Choroid plexus epithelial cell (primary cell): ENCODE measurements around the gene EFHC2.

Experiments
- DNase-seq: peaks from one replicate; pipeline ENCODE4 v3.0.0-alpha.2; 2010; ENCODE audit warnings: low read depth
- H3K4me3 ChIP-seq: 2 replicates; pipeline ENCODE4 v1.5.1; 2011; ENCODE audit warnings: low read depth, mild to moderate bottlenecking, control low read depth, low read length, moderate library complexity
- TF ChIP-seq, protein P1 (sequence below): conservative IDR thresholded peaks from 2 replicates; pipeline ENCODE4 v1.5.1; 2011; ENCODE audit warnings: low read depth, mild to moderate bottlenecking, control low read depth, inconsistent platforms, low read length, moderate library complexity

EFHC2 gene

DNA sequence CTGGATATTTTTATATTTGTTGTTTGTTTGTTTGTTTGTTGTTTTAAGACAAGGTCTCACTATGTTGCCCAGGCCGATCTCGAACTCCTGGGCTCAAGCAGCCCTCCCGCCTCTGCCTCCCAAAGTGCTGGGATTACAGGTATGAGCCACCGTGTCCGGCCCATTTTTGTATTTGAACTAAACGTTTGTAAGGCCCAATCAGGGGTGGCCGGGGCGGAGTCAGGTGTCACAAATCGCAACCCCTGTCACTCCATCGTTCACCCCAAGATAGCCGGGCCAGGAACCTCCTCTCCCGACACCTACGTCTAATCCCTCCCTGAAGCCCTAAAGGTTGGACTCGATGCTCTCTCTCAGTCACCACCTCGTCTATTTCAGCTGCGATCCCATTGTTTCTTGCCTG lies 722 bp upstream of the EFHC2 start:
- no peak for DNase-seq
- no peak overlapping the region for H3K4me3 ChIP-seq

DNA sequence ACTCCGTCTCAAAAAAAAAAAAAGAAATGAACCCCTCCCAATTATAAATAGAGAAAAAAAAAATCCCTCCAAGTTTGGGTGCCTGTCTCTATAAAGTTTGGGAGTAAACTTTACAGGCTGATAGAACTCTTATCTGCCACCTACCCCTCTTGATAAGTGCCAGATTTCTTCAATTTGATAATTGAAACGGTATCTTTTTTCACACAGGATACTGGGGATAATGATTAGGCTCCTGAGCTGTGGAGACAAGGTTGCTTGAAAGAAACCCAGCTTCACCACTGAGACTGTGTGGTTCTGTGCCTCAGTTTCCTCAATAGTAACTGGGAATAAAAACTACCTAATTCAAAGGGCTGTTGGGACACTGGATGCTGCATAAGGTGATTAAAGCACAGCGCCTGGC lies 606 bp downstream of the EFHC2 start:
- no peak for DNase-seq
- H3K4me3 ChIP-seq = no peak overlapping the region
- TF ChIP-seq, protein P1, sequence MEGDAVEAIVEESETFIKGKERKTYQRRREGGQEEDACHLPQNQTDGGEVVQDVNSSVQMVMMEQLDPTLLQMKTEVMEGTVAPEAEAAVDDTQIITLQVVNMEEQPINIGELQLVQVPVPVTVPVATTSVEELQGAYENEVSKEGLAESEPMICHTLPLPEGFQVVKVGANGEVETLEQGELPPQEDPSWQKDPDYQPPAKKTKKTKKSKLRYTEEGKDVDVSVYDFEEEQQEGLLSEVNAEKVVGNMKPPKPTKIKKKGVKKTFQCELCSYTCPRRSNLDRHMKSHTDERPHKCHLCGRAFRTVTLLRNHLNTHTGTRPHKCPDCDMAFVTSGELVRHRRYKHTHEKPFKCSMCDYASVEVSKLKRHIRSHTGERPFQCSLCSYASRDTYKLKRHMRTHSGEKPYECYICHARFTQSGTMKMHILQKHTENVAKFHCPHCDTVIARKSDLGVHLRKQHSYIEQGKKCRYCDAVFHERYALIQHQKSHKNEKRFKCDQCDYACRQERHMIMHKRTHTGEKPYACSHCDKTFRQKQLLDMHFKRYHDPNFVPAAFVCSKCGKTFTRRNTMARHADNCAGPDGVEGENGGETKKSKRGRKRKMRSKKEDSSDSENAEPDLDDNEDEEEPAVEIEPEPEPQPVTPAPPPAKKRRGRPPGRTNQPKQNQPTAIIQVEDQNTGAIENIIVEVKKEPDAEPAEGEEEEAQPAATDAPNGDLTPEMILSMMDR = no peak

More for the DNA sequence above, 722 bp upstream of the EFHC2 start:
- TF ChIP-seq, protein P1 = no peak

DNA sequence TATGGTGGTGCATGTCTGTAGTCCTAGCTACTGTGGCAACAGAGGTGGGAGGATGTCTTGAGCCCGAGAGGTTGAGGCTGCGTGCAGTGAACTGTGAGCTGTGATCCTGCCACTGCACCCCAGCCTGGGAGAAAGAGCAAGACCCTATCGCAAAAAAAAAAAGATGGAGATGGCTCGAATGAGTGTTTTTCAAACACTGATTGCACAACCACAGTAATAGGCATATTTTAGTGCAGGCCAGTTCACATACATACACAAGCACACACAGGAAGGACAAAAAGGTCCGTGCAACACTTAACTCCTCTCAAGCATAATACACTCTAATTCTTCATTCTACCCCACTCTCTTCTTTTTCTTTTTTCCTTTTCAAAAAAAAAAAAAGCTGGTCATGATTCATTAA lies 5.1 kb downstream of the EFHC2 start:
- DNase-seq = no peak
- TF ChIP-seq, protein P1 = no peak
- no peak overlapping the region for H3K4me3 ChIP-seq

DNA sequence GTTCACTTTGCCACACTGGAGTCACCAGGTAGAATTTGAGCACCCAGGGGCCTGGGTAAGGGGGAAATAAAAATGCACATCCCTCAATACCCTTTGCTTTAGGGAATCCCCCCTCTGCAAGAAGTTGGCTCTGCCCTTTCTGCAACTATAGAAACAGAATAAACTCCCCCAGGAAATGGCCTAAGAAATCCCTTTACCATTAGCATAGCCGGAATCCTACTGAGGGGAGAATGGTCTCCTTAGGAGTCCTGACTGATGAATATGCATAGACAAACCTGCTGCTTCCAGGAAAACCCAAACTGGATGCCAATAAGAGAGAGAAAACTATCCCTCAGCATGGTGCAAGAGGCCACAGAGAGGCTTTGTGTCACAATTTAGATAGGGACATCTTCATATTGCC lies 11.0 kb downstream of the EFHC2 start:
- H3K4me3 ChIP-seq = no peak overlapping the region
- no peak for DNase-seq
- TF ChIP-seq, protein P1 = no peak

DNA sequence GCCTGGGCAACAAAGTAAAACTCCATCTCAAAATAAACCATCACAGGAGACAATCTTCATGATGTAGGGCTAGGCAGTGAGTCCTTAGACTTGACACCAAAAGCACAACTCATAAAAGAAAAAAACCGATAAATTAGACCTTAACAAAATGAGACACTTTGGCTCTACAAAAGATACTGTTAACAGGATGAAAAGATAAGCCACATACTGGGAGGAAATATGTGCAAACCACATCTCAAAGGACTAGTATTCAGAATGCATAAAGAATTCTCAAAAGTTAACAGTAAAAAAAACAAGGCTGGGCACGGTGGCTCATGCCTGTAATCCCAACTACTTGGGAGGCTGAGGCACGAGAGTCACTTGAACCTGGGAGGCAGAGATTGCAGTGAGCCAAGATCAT lies 13.2 kb downstream of the EFHC2 start:
- DNase-seq = no peak
- no peak overlapping the region for H3K4me3 ChIP-seq
- TF ChIP-seq, protein P1 = no peak

DNA sequence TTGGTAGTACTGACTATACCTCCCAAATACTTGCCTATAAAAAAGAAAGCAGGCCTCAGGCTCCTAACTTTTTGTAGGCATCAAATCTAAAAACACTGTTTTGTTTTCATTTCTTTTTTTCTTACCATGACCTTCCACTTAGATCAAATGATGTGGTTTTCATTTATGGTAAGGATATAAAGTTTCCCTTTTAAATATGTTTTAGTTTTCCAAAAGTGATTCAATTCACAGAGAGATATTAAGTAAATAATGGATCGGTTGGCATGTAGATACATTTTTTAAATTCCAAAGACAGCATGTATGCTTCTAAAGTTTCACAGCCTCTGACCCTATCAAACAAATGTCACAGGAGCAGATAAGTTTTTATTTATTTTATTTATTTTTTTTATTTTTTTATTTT lies 23.9 kb downstream of the EFHC2 start:
- DNase-seq = no peak
- no peak overlapping the region for H3K4me3 ChIP-seq
- TF ChIP-seq, protein P1 = no peak

DNA sequence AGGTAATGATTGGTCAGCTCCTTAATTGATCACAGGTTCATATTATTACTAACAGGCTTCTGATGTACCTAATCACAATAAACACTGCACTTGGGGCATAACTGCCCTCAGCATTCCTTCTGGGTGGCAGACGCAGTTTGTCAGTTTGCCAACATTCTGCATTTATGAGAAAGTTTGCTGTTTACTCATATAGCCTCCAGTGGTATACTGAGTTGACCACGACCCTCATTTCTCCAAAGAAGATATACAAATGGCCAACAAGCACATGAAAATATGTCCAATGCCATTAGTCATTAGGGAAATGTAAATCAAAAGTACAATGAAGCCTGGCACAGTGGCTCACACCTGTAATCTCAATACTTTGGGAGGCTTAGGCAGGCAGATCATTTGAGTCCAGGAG lies 26.3 kb downstream of the EFHC2 start:
- TF ChIP-seq, protein P1 = no peak
- DNase-seq = no peak
- H3K4me3 ChIP-seq = no peak overlapping the region
